Thyroid gland (tissue), 4 donors: ENCODE data around the gene THSD7B.

ENCODE experiments used
- POLR2A ChIP-seq, 2 donors: fragments of 450-650 bp; IDR thresholded peaks; one replicate each; pipeline ENCODE4 v1.6.1; 2017; ENCODE audit warnings: antibody characterized with exemption in 2 of 2, mild to moderate bottlenecking in 2 of 2, moderate library complexity in 1 of 2
- TF ChIP-seq, protein P1 (sequence below), 6 experiments: fragments of 200-600 bp in 3 of 6; fragments of 450-650 bp in 3 of 6; sonication (generic) in 3 of 6; IDR thresholded peaks; one replicate each; pipeline ENCODE4 v1.5.1; 2016 to 2019; ENCODE audit warnings: antibody characterized with exemption in 6 of 6, mild to moderate bottlenecking in 2 of 6, inconsistent platforms in 1 of 6, moderate library complexity in 1 of 6

DNA sequence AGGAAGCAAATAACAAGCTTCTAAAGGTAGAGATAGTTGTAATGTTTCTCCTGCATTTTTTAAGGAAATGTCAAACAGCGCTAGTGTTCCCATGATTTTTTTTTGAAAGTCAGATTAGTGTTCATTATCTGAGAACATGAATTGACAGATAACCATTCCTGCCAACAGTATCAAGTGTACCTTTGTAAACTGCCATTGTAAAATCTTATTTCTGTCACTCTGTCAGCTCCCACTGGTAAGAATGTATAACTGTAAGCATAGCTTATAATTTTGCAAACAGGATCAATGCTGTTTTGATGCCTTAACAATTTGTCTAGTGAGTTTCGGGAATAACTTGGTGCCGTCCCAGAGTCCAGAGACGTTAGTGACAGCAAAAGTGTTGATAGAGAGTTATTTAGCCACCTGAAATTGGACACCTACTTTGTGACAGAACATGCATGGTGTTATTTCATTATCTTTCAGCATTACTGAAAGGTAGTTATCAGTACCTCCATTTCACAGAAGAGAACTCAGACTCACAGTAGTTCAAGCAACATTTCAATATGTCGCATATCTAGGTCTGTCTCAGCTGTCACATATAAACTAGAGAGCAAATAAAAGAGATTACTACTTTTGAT is 221.4 kb downstream of the THSD7B start:
- TF ChIP-seq, protein P1, sequence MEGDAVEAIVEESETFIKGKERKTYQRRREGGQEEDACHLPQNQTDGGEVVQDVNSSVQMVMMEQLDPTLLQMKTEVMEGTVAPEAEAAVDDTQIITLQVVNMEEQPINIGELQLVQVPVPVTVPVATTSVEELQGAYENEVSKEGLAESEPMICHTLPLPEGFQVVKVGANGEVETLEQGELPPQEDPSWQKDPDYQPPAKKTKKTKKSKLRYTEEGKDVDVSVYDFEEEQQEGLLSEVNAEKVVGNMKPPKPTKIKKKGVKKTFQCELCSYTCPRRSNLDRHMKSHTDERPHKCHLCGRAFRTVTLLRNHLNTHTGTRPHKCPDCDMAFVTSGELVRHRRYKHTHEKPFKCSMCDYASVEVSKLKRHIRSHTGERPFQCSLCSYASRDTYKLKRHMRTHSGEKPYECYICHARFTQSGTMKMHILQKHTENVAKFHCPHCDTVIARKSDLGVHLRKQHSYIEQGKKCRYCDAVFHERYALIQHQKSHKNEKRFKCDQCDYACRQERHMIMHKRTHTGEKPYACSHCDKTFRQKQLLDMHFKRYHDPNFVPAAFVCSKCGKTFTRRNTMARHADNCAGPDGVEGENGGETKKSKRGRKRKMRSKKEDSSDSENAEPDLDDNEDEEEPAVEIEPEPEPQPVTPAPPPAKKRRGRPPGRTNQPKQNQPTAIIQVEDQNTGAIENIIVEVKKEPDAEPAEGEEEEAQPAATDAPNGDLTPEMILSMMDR (IDR thresholded peaks at IDR 0.05): no peak
- TF ChIP-seq POLR2A (IDR thresholded peaks at IDR 0.05): no peak
